HG02763 (cell line): ENCODE measurements around the gene PNKP.

Experiments
- ATAC-seq: cut with Tn5 transposase; IDR thresholded peaks from one replicate; pipeline ENCODE4 v1.9.1; 2021; ENCODE audit warnings: mild to moderate bottlenecking, moderate library complexity; ENCODE audit not compliant: unreplicated experiment

The PNKP gene

GRCh38 chr19:49860336-49861102, 6.9 kb downstream of the PNKP start:
- no peak for ATAC-seq

DNA sequence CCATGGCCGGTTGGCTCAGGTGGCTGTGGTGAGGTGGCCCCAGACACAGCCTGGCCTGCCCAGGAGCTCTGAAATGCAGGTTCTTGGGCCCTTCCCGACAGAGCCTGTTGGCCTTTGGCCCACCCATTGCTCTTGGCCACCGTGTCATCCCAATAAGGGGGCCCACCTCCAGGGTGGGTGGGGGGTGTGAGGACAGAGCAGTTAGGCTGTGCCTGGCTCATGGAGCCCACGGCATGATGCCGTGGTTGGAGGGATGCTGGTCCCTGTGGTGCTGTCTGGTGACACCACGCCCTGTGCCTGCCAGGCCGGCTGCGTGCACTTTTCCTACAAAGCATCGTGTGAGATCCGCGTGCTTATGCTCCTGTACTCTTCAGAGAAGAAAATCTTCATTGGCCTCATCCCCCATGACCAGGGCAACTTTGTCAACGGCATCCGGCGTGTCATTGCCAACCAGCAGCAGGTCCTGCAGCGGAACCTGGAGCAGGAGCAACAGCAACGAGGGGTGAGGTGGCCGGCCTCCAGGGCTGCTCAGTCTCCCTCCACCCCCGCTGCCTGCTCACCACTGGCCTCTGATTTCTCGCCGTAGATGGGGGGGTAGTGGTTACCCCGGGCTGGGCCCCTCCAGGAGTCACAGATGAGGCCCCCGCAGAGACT, 7.6 kb downstream of the PNKP start:
- no peak for ATAC-seq

- ATAC-seq: no peak
Observed at GRCh38 chr19:49858088-49858985, 9.0 kb downstream of the PNKP start.

GRCh38 chr19:49857838-49858087, 9.6 kb downstream of the PNKP start:
- ATAC-seq: no peak

- no peak for ATAC-seq
Observed at GRCh38 chr19:49857061-49857837, 10.1 kb downstream of the PNKP start.

- no peak for ATAC-seq
Observed at GRCh38 chr19:49856574-49857021, 10.8 kb downstream of the PNKP start.

DNA sequence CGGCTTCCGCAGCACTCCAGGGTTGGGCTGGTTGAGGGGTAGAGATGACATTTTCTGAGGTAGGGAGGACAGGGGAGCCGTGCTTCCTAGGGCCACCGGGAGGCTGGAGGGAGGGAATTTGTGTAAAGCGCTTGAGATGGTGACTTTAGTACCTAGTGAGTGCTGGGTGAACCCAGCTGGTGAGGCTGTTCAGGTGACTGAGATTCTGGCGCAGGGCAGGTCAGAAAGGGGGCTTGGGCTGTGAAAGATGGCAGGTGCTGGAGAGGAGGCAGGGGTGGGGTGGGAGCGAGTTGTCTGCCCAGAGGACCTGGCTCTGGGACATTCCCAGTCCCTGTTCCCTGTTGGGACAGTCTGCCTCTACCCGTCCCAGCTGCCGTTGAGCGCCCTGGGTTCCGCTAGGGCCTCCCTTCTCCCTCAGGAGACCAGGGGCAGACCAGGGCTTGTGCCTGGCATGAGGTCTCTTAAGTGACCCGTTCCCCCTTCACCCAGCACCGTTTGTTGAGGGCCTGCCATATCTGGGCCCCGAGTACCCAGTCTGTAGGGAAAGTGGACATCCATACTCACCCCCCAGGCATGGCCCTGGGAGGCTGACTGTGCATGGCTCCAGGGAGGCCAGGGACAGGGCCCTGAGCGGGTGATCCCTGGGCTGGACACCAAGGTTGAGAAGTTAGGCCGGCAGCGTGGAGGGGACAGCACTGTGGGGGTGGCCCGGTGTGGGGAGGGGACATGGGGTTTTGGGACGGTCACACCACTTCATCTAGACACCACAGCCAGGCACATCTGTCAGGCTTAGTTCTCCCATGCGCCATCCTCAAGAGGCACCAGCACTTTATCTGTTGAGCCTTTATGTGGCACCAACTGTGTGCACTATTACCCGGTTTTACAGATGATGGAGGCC, 11.5 kb downstream of the PNKP start:
- no peak for ATAC-seq

DNA sequence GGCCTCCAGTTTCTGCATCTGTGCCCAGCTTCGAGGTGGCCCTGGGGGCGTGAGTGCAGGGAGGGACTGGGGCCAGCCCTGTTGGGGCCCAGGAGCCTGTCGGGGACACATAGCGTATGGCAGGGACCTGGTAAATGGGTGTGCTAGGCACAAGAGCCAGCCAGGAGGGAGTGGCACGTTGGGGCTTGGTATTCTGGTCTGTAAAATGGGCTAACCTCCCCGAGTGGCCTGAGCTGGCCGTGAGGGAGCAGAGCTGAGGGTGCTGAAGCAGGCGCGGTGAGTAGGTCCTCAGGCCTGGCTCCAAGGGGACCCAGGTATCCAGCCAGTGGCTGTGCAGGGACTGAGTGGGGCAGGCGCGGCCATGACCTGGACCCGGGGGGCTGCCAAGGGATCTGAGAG, 12.1 kb downstream of the PNKP start:
- ATAC-seq: no peak

- ATAC-seq: no peak
Observed at GRCh38 chr19:49854378-49855263, 12.8 kb downstream of the PNKP start.

DNA sequence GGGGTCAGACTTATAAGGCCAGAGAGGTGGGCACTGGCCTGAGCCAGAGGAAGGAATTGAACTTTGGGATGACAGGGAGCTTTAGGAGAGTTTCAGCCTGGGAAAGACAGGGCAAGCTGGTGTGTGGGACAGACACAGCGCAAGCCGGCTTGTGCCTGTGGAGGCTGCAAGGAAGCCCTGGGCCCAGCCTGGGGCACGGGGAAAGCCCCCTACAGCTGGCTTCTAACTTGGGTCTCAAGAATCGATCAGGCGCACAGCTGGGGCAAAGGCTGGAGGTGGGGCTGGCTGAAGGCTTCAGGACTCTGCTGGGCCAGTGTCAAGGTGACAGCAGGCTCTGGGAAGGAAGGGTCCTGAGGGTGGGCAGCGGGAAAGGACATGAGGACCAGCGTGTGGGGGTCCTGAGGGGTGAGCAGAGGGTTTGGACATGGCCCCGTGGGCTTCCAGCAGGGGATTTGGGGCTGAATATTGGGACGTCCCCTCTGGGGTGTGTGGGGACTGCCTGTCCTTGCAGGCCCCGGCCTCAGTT, 13.5 kb downstream of the PNKP start:
- ATAC-seq: no peak

GRCh38 chr19:49852631-49853126, 14.7 kb downstream of the PNKP start:
- ATAC-seq: no peak

DNA sequence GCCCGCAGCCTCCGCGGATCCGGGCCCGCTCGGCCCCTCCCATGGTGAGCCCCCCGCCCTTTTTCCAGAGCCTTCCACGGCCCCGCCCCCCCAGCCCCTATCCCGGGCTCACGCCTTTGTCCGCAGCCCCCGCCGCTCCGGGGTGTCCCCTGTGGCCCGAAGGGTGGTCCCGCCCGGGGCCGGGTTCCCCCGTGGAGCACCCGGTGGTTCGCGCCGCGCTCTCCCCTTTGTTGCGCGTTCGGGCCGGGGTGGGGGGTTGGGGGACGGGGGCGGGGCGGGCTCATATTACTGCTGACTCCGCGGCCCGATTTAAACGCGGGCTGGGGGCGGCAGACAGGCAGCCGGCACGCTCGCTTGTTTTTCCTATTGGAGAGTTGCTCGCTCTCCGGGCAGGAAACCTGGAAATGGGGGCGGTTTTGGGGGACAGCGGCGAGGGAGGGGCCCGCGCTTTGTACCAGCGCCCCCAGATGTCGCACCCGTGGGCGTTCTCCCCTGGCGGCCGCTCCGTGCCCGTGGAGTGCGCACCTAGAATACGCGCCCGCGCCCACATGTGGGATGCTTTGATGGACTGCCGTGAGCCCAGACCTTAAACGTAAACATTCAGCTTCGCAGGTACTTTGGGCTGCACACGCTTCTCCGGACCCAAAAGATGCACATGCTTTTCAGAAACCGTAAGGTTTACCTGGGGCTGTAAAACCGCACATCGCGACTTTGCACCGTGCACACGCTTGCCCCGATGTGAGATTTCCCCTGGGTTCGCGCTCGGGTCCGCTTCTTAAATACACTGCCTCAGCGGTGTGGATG, 15.7 kb downstream of the PNKP start:
- no peak for ATAC-seq

- peak; percentile 71 for ATAC-seq
Observed at GRCh38 chr19:49850487-49851342, 16.7 kb downstream of the PNKP start, which contains the start of gene PTOV1. Gene PTOV1, plus strand, starts transcription at chr19:49851159.

DNA sequence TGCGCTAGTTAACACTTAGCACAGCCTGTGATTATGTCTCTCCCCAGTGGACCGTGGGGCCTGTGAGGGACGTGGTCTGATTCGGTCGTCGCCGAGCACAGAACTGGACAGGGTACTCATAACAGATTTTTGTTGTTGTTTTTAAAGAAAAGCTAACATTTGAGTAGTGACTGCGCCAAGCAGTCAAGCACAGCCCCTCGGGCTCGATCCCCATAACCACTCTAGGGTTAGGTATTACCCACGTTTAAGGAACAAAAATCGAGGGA, 17.2 kb downstream of the PNKP start:
- no peak for ATAC-seq

- no peak for ATAC-seq
Observed at GRCh38 chr19:49849433-49850220, 17.7 kb downstream of the PNKP start.

GRCh38 chr19:49848938-49849337, 18.4 kb downstream of the PNKP start:
- no peak for ATAC-seq
